SK-N-SH treated with all-trans-retinoic acid at 6 μM for 48 hours (cell line): ENCODE measurements around the gene OCIAD2.

ENCODE experiments used
- ATAC-seq: fragments of 200-7000 bp; cut with Tn5 transposase; 3 replicates; pipeline ENCODE4 v1.9.1; 2020; ENCODE audit warnings: mild to moderate bottlenecking, moderate library complexity
- BACH2 ChIP-seq: fragments of 250-450 bp; sonication (Bioruptor Pico); IDR thresholded peaks from 2 replicates; pipeline ENCODE4 v1.9.0; 2021; ENCODE audit warnings: mild to moderate bottlenecking, borderline replicate concordance
- CSDC2 ChIP-seq: fragments of 250-450 bp; sonication (Bioruptor Pico); IDR thresholded peaks from 2 replicates; pipeline ENCODE4 v1.5.0; 2020; ENCODE audit warnings: mild to moderate bottlenecking, moderate library complexity
- CSRNP3 ChIP-seq: fragments of 250-450 bp; sonication (Bioruptor Pico); IDR thresholded peaks from 2 replicates; pipeline ENCODE4 v1.5.1; 2021; ENCODE audit warnings: mild to moderate bottlenecking, moderate library complexity
- ESRRG ChIP-seq: fragments of 250-450 bp; sonication (Bioruptor Pico); IDR thresholded peaks from 2 replicates; pipeline ENCODE4 v1.6.1; 2021; ENCODE audit warnings: mild to moderate bottlenecking
- GLIS3 ChIP-seq: fragments of 250-450 bp; sonication (Bioruptor Pico); IDR thresholded peaks from 2 replicates; pipeline ENCODE4 v1.5.0; 2020; ENCODE audit warnings: mild to moderate bottlenecking, moderate library complexity
- ISL1 ChIP-seq: fragments of 250-450 bp; sonication (Bioruptor Pico); IDR thresholded peaks from 2 replicates; pipeline ENCODE4 v2.1.2; 2022; ENCODE audit warnings: mild to moderate bottlenecking, moderate library complexity
- POU6F1 ChIP-seq: fragments of 250-450 bp; sonication (Bioruptor Pico); IDR thresholded peaks from 2 replicates; pipeline ENCODE4 v1.8.0; 2021; ENCODE audit warnings: low read depth, mild to moderate bottlenecking, moderate library complexity, borderline replicate concordance
- PPARA ChIP-seq: fragments of 250-450 bp; sonication (Bioruptor Pico); IDR thresholded peaks from 2 replicates; pipeline ENCODE4 v1.5.0; 2020; ENCODE audit warnings: mild to moderate bottlenecking, borderline replicate concordance
- RARB ChIP-seq: fragments of 250-450 bp; sonication (Bioruptor Pico); IDR thresholded peaks from 2 replicates; pipeline ENCODE4 v1.8.0; 2021; ENCODE audit warnings: mild to moderate bottlenecking, moderate library complexity
- SNAI2 ChIP-seq: fragments of 250-450 bp; sonication (Bioruptor Pico); IDR thresholded peaks from 2 replicates; pipeline ENCODE4 v1.5.0; 2020; ENCODE audit warnings: mild to moderate bottlenecking, moderate library complexity
- TCF4 ChIP-seq: fragments of 250-450 bp; sonication (Bioruptor Pico); IDR thresholded peaks from 2 replicates; pipeline ENCODE4 v1.8.0; 2021; ENCODE audit warnings: mild to moderate bottlenecking, moderate library complexity, borderline replicate concordance
- TOX ChIP-seq: fragments of 250-450 bp; sonication (Bioruptor Pico); IDR thresholded peaks from 2 replicates; pipeline ENCODE4 v1.8.0; 2021; ENCODE audit warnings: mild to moderate bottlenecking, moderate library complexity, borderline replicate concordance
- ZC3H10 ChIP-seq: fragments of 250-450 bp; sonication (Bioruptor Pico); IDR thresholded peaks from 2 replicates; pipeline ENCODE4 v1.5.1; 2021; ENCODE audit warnings: mild to moderate bottlenecking, moderate library complexity
- ZFP3 ChIP-seq: fragments of 250-450 bp; sonication (Bioruptor Pico); IDR thresholded peaks from 2 replicates; pipeline ENCODE4 v1.5.0; 2020; ENCODE audit warnings: mild to moderate bottlenecking, moderate library complexity
- ZFP30 ChIP-seq: fragments of 450-650 bp; formaldehyde crosslinking; IDR thresholded peaks from 2 replicates; pipeline ENCODE4 v1.5.0; 2022; ENCODE audit warnings: mild to moderate bottlenecking, moderate library complexity
- ZNF565 ChIP-seq: fragments of 450-650 bp; formaldehyde crosslinking; conservative IDR thresholded peaks from 2 replicates; pipeline ENCODE4 v1.5.0; 2020; ENCODE audit warnings: low read depth, mild to moderate bottlenecking, moderate library complexity
- ZNF70 ChIP-seq: fragments of 450-650 bp; formaldehyde crosslinking; IDR thresholded peaks from 2 replicates; pipeline ENCODE4 v1.5.0; 2020; ENCODE audit warnings: mild to moderate bottlenecking, moderate library complexity
- ZNF8 ChIP-seq: fragments of 450-650 bp; formaldehyde crosslinking; IDR thresholded peaks from 2 replicates; pipeline ENCODE4 v1.5.0; 2020; ENCODE audit warnings: mild to moderate bottlenecking, moderate library complexity
- TF ChIP-seq, protein P1 (sequence below): fragments of 250-450 bp; sonication (Bioruptor Pico); IDR thresholded peaks from 2 replicates; pipeline ENCODE4 v1.5.0; 2020; ENCODE audit warnings: mild to moderate bottlenecking, moderate library complexity
- TF ChIP-seq, protein P2 (sequence below): fragments of 250-450 bp; sonication (Bioruptor Pico); IDR thresholded peaks from 2 replicates; pipeline ENCODE4 v1.5.1; 2020; ENCODE audit warnings: low read depth, mild to moderate bottlenecking, moderate library complexity

Gene OCIAD2

DNA sequence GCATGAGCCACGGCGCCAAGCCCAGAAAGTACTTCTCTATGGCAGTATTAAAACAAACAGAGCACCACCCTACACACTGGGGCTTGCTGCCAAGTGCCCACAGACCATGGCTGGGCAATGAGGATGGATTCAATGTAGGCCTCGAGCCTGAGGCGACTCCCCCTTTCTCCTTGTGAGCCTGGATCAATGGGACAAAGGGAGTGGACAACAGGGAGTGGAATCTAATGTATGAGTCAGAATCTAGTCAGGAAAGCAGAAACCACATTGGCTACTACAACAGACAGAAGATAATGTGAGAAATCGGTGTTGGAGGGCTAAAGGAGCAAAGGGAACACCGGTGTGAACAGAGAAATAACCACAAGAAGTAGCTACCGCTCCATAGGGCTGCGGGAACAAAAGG lies 37.7 kb upstream of the OCIAD2 start:
- no peak for ATAC-seq
- TF ChIP-seq ESRRG (CRISPR knock-in tag): no peak
- TF ChIP-seq ZC3H10 (CRISPR knock-in tag): no peak
- TF ChIP-seq ZNF565 (CRISPR knock-in tag): no peak
- no peak for TF ChIP-seq ZFP30 (CRISPR knock-in tag)
- no peak for TF ChIP-seq ISL1 (CRISPR knock-in tag)

DNA sequence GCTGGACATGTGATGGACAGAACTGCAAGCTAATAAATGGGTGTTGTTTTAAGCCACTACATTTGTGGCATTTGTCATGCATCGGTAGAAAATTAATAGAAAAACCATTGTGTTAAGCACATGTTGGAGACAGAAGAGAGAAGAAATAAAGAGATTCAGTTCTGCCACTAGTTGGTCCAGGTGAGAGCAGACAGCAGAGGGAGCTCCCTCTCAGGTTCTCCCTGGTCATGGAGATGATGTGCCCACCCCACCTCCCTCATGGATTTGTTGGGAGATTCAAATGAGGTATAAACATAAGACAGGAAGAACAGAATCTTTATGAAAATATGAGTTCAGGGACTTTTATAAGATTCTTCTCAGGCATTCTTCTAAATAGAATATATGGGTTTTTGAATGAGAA lies 36.8 kb upstream of the OCIAD2 start:
- no peak for TF ChIP-seq PPARA (CRISPR knock-in tag)
- TF ChIP-seq ZNF8 (CRISPR knock-in tag): no peak
- no peak for TF ChIP-seq TCF4 (CRISPR knock-in tag)
- no peak for TF ChIP-seq ISL1 (CRISPR knock-in tag)
- no peak for TF ChIP-seq BACH2 (CRISPR knock-in tag)
- no peak for TF ChIP-seq TOX (CRISPR knock-in tag)
- TF ChIP-seq CSRNP3 (CRISPR knock-in tag): no peak
- ATAC-seq: peak; percentile 46; the same call in 1 of the 3 replicates

DNA sequence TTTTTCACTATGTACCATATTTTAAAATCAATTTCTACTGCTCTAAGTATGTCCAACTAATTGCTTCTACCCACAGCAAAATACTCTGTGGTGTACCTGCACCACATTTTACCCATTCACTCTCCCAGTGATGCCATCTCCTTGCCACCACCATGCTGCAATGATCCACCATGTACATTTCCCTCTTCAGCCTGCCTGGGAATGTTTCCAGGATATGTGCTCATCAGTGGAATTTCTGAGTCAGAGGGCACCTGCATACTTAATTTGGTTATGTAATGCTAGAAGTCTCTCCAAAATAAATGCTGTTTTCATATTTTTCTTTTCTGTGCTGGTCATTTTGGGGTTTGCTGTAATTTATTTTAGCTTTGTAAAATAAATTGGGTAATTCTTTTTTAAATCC lies 33.2 kb upstream of the OCIAD2 start:
- ATAC-seq: peak; percentile 79
- TF ChIP-seq, protein P1, sequence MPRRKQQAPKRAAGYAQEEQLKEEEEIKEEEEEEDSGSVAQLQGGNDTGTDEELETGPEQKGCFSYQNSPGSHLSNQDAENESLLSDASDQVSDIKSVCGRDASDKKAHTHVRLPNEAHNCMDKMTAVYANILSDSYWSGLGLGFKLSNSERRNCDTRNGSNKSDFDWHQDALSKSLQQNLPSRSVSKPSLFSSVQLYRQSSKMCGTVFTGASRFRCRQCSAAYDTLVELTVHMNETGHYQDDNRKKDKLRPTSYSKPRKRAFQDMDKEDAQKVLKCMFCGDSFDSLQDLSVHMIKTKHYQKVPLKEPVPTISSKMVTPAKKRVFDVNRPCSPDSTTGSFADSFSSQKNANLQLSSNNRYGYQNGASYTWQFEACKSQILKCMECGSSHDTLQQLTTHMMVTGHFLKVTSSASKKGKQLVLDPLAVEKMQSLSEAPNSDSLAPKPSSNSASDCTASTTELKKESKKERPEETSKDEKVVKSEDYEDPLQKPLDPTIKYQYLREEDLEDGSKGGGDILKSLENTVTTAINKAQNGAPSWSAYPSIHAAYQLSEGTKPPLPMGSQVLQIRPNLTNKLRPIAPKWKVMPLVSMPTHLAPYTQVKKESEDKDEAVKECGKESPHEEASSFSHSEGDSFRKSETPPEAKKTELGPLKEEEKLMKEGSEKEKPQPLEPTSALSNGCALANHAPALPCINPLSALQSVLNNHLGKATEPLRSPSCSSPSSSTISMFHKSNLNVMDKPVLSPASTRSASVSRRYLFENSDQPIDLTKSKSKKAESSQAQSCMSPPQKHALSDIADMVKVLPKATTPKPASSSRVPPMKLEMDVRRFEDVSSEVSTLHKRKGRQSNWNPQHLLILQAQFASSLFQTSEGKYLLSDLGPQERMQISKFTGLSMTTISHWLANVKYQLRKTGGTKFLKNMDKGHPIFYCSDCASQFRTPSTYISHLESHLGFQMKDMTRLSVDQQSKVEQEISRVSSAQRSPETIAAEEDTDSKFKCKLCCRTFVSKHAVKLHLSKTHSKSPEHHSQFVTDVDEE (CRISPR knock-in tag): no peak
- TF ChIP-seq CSRNP3 (CRISPR knock-in tag) (no peak), TOX (CRISPR knock-in tag) (no peak), ZFP3 (CRISPR knock-in tag) (peak; percentile 71; the same call in 1 of the 2 replicates), POU6F1 (CRISPR knock-in tag) (0 out of 2 replicates have a peak, but pooled peaks have one; percentile 48), ZNF565 (CRISPR knock-in tag) (no peak), ISL1 (CRISPR knock-in tag) (peak; percentile 52; the same call in 1 of the 2 replicates), ZC3H10 (CRISPR knock-in tag) (0 out of 2 replicates have a peak, but pooled peaks have one; percentile 35), PPARA (CRISPR knock-in tag) (no peak), ESRRG (CRISPR knock-in tag) (no peak), GLIS3 (CRISPR knock-in tag) (0 out of 2 replicates have a peak, but pooled peaks have one; percentile 45), CSDC2 (CRISPR knock-in tag) (0 out of 2 replicates have a peak, but pooled peaks have one; percentile 40), SNAI2 (CRISPR knock-in tag) (peak; percentile 96), ZNF70 (no peak)
- TF ChIP-seq, protein P2, sequence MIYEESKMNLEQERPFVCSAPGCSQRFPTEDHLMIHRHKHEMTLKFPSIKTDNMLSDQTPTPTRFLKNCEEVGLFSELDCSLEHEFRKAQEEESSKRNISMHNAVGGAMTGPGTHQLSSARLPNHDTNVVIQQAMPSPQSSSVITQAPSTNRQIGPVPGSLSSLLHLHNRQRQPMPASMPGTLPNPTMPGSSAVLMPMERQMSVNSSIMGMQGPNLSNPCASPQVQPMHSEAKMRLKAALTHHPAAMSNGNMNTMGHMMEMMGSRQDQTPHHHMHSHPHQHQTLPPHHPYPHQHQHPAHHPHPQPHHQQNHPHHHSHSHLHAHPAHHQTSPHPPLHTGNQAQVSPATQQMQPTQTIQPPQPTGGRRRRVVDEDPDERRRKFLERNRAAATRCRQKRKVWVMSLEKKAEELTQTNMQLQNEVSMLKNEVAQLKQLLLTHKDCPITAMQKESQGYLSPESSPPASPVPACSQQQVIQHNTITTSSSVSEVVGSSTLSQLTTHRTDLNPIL (CRISPR knock-in tag): peak; percentile 93
- TF ChIP-seq, all 23 proteins: peak for 8

DNA sequence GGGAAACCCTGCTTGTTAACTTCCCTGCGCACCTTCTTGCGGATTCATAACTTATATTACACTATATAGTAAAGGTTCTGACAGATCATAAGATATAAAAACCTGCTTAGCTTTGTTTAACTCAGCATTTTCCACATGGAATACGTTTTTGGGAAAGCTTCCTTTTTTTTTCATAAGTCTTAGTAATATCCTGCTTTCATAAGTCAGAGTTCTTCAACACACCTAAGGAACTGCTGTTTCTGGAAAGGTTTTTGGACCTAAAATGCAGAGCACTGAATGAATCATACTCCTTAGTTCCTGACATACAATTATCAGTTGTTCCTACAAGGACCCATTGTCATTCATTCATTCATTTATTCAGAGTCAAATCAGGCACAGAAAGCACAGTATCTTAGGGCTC lies 32.3 kb upstream of the OCIAD2 start:
- TF ChIP-seq RARB (CRISPR knock-in tag): no peak
- no peak for TF ChIP-seq POU6F1 (CRISPR knock-in tag)
- TF ChIP-seq ZNF8 (CRISPR knock-in tag): no peak
- TF ChIP-seq ESRRG (CRISPR knock-in tag): no peak
- no peak for TF ChIP-seq ZNF70
- TF ChIP-seq, protein P2 (CRISPR knock-in tag): no peak

More for the DNA sequence above, 32.3 kb upstream of the OCIAD2 start:
- ATAC-seq: no peak
